ENCODE results near the gene ERP29.
"Not testable (repeated sequence)": the region's sequence is repeated elsewhere in the genome, so short reads cannot be mapped to it uniquely, and the experiment has no call there.

Gene ERP29

GRCh38 chr12:111993292-111994150, 19.7 kb upstream of the ERP29 start:
- TF ChIP-seq CTCF (IDR thresholded peaks at IDR 0.05; ENCODE audit: borderline replicate concordance, insufficient read depth, low read depth, low read length) = no peak
- no peak overlapping the region for H3K4me3 ChIP-seq (ENCODE audit: low read depth, low read length)

- H3K4me3 ChIP-seq (ENCODE audit: low read depth, low read length) = peak overlapping the region; percentile 29
These were observed 18.8 kb upstream of the ERP29 start for GRCh38 chr12:111994211-111995111.

- no peak for TF ChIP-seq CTCF (IDR thresholded peaks at IDR 0.05; ENCODE audit: borderline replicate concordance, insufficient read depth, low read depth, low read length)
- no peak overlapping the region for H3K4me3 ChIP-seq (ENCODE audit: low read depth, low read length)
These were observed 17.3 kb upstream of the ERP29 start for GRCh38 chr12:111995782-111996480.

GRCh38 chr12:111997300-111997699, 15.9 kb upstream of the ERP29 start:
- H3K4me3 ChIP-seq (ENCODE audit: low read depth, low read length) = no peak overlapping the region
- TF ChIP-seq CTCF (IDR thresholded peaks at IDR 0.05; ENCODE audit: borderline replicate concordance, insufficient read depth, low read depth, low read length) = no peak

GRCh38 chr12:111998015-111998414, 15.2 kb upstream of the ERP29 start:
- no peak for TF ChIP-seq CTCF (IDR thresholded peaks at IDR 0.05; ENCODE audit: borderline replicate concordance, insufficient read depth, low read depth, low read length)
- no peak overlapping the region for H3K4me3 ChIP-seq (ENCODE audit: low read depth, low read length)

GRCh38 chr12:111999129-111999528, 14.1 kb upstream of the ERP29 start:
- not testable (repeated sequence) for H3K4me3 ChIP-seq (ENCODE audit: low read depth, low read length)

- no peak overlapping the region for H3K4me3 ChIP-seq (ENCODE audit: low read depth, low read length)
- TF ChIP-seq CTCF (IDR thresholded peaks at IDR 0.05; ENCODE audit: borderline replicate concordance, insufficient read depth, low read depth, low read length) = no peak
These were observed 12.4 kb upstream of the ERP29 start for GRCh38 chr12:112000820-112001219.

All from GM12875 (cell line).